Islet of Langerhans (tissue), 1 donor: ENCODE results near the gene POLR2A.
"Not testable (repeated sequence)": the region's sequence is repeated elsewhere in the genome, so short reads cannot be mapped to it uniquely, and the experiment has no call there.

ENCODE experiments used
- FAIRE-seq: peaks from one replicate; lab custom pipeline; 2011; peaks lifted over from hg19 to GRCh38; lab: Jason Lieb, UNC

POLR2A gene

GRCh38 chr17:7460850-7461660 lies 23.1 kb upstream of the POLR2A start:
- no peak for FAIRE-seq

GRCh38 chr17:7462474-7463371 lies 21.4 kb upstream of the POLR2A start:
- FAIRE-seq: no peak

GRCh38 chr17:7463372-7463846 lies 20.8 kb upstream of the POLR2A start:
- FAIRE-seq: no peak

- FAIRE-seq: no peak
These were observed 20.1 kb upstream of the POLR2A start for GRCh38 chr17:7464081-7464480.

GRCh38 chr17:7465597-7466275 lies 18.4 kb upstream of the POLR2A start:
- no peak for FAIRE-seq

GRCh38 chr17:7466318-7466638 lies 17.9 kb upstream of the POLR2A start:
- no peak for FAIRE-seq

GRCh38 chr17:7466639-7467341 lies 17.4 kb upstream of the POLR2A start:
- FAIRE-seq: no peak

- no peak for FAIRE-seq
These were observed 16.7 kb upstream of the POLR2A start for GRCh38 chr17:7467498-7467897.

GRCh38 chr17:7468290-7468689 lies 15.9 kb upstream of the POLR2A start:
- FAIRE-seq: no peak

GRCh38 chr17:7468804-7469389 lies 15.3 kb upstream of the POLR2A start:
- no peak for FAIRE-seq

- FAIRE-seq: not testable (repeated sequence)
These were observed 14.3 kb upstream of the POLR2A start for GRCh38 chr17:7469843-7470242.

GRCh38 chr17:7470457-7470973 lies 13.7 kb upstream of the POLR2A start:
- not testable (repeated sequence) for FAIRE-seq

GRCh38 chr17:7471729-7472128 lies 12.4 kb upstream of the POLR2A start:
- no peak for FAIRE-seq

GRCh38 chr17:7474767-7475166 lies 9.4 kb upstream of the POLR2A start:
- FAIRE-seq: not testable (repeated sequence)

- FAIRE-seq: no peak
These were observed 8.3 kb upstream of the POLR2A start for GRCh38 chr17:7475764-7476422.

GRCh38 chr17:7476494-7476893 lies 7.7 kb upstream of the POLR2A start:
- FAIRE-seq: no peak

GRCh38 chr17:7476951-7477350 lies 7.2 kb upstream of the POLR2A start:
- FAIRE-seq: no peak

GRCh38 chr17:7477392-7478275 lies 6.5 kb upstream of the POLR2A start:
- no peak for FAIRE-seq

- FAIRE-seq: no peak
These were observed 5.6 kb upstream of the POLR2A start for GRCh38 chr17:7478276-7479212.
